Right lobe of liver (tissue), 6 donors: ENCODE results near the gene GUCY2D. TPM values are rescaled to one million over a fixed set of nuclear protein-coding genes. Genes with fewer than 3 reads are reported as not detected.

ENCODE experiments used
- ATAC-seq, 4 donors: fragments of 200-7000 bp; cut with Tn5 transposase; one replicate each; pipeline ENCODE4 v1.9.1; 2020; ENCODE audit warnings: mild to moderate bottlenecking in 4 of 4, moderate library complexity in 4 of 4
- DNase-seq, 3 donors: peaks; one replicate each; pipeline ENCODE4 v3.0.0-alpha.2; 2020
- H3K27ac ChIP-seq, 3 donors: fragments of 200-600 bp; one replicate each; pipeline ENCODE4 v1.8.0; 2022
- H3K27me3 ChIP-seq, 2 donors: fragments of 200-600 bp; one replicate each; pipeline ENCODE4 v1.8.0; 2022
- H3K36me3 ChIP-seq, 4 donors: fragments of 200-600 bp; sonication (generic) in 1 of 4; one replicate each; pipeline versions ENCODE4 v1.5.1 to v1.8.0; 2017 to 2022; ENCODE audit warnings: control low read depth in 1 of 4
- H3K4me1 ChIP-seq, 4 donors: fragments of 200-600 bp; sonication (generic) in 1 of 4; one replicate each; pipeline versions ENCODE4 v1.5.1 to v1.8.0; 2017 to 2022; ENCODE audit warnings: control low read depth in 1 of 4
- H3K4me3 ChIP-seq, 3 donors: fragments of 200-600 bp; one replicate each; pipeline ENCODE4 v1.8.0; 2022
- H3K9me3 ChIP-seq, 4 donors: fragments of 200-600 bp; sonication (generic) in 1 of 4; one replicate each; pipeline versions ENCODE4 v1.5.1 to v1.8.0; 2017 to 2022; ENCODE audit warnings: control low read depth in 1 of 4
- CTCF ChIP-seq, 4 donors: fragments of 200-600 bp in 3 of 4; fragments of 450-650 bp in 1 of 4; IDR thresholded peaks; one replicate each; pipeline versions ENCODE4 v1.5.1 to v1.8.0; 2016 to 2022; ENCODE audit warnings: antibody characterized with exemption in 4 of 4, mild to moderate bottlenecking in 2 of 4
- POLR2A ChIP-seq: fragments of 450-650 bp; IDR thresholded peaks from one replicate; pipeline ENCODE4 v1.6.1; 2017; ENCODE audit warnings: antibody characterized with exemption, mild to moderate bottlenecking
- WGBS: methylation state at CpG from one replicate; pipeline ENCODE4 v1.1.6; 2018; ENCODE audit warnings: low coverage, low lambda C conversion rate; ENCODE audit not compliant: insufficient coverage; ENCODE audit errors: missing lambda C conversion rate; 5-methylcytosine and 5-hydroxymethylcytosine counted together
- intact Hi-C, 2 donors: fragments of 100-400 bp; cut with DNase I; formaldehyde crosslinking; loops; one replicate each; pipeline versions ENCODE4 v1.11.2 to v1.14.1; 2022
- total RNA-seq, 6 experiments: library from RNA; depleted of rRNA in 2 of 6; stranded (reverse); fragments of >200 nt in 2 of 6; fragmentation: NEBNext Ultra II Directional in 3 of 6; extraction: Animal tissue kit (Norgen Biotek cat#: 25700) in 3 of 6; gene quantifications; one replicate each; pipeline versions ENCODE4 v1.1.0 to v1.2.4, GENCODE V29; 2016 to 2023
- donor health status: DM: no; HTN: yes; CAD: no.
- donor health status: DM: no; HTN: no; CAD: no.
- donor health status: DM: no; HTN: no; CAD: no.
- donor health status: DM: no; HTN: yes; CAD: no.
- donor health status: DM: no; HTN: yes; CAD: no.

The GUCY2D gene
- total RNA-seq, 6 experiments from 2014 or later, result 0.33 TPM; not detected in 5

GRCh38 chr17:8003594-8004181, 1.3 kb downstream of the GUCY2D start:
- intact Hi-C loops, result no loop called here
- Histone ChIP-seq H3K27me3 (no peaks in the 10 kb centered on the region), H3K4me3 (no peak overlapping the region), H3K36me3 (no peaks in the 10 kb centered on the region), H3K27ac (no peak overlapping the region), H3K9me3 (no peaks in the 10 kb centered on the region), H3K4me1 (peaks cover 0 to 20% (median 0%) of the 10 kb centered on the region in 4 donors)
- no peak for TF ChIP-seq CTCF (IDR thresholded peaks at IDR 0.05)
- TF ChIP-seq POLR2A, result no peak
- ATAC-seq (peak in 1 of 4 donors; percentile 10), DNase-seq (peak in 1 of 3 donors; percentile 39)
- 39% methylated on average over 7 of the region's 44 CpGs for WGBS

GRCh38 chr17:8004899-8005298, 2.5 kb downstream of the GUCY2D start:
- no peaks in the 10 kb centered on the region for H3K27me3 ChIP-seq
- H3K4me3 ChIP-seq, result no peak overlapping the region
- ATAC-seq (no peak), DNase-seq (no peak)
- no peaks in the 10 kb centered on the region for H3K9me3 ChIP-seq
- 90% methylated on average over 6 of the region's 6 CpGs for WGBS
- no peak for TF ChIP-seq POLR2A
- TF ChIP-seq CTCF (IDR thresholded peaks at IDR 0.05), result no peak
- H3K4me1 ChIP-seq, result peaks cover 0 to 20% (median 0%) of the 10 kb centered on the region in 4 donors
- intact Hi-C loops, result no loop called here
- H3K27ac ChIP-seq, result no peak overlapping the region
- no peaks in the 10 kb centered on the region for H3K36me3 ChIP-seq

- H3K4me3 ChIP-seq, result no peak overlapping the region
- intact Hi-C loops, result no loop called here
- no peaks in the 10 kb centered on the region for H3K36me3 ChIP-seq
- H3K9me3 ChIP-seq, result no peaks in the 10 kb centered on the region
- TF ChIP-seq POLR2A (no peak), CTCF (IDR thresholded peaks at IDR 0.05) (no peak)
- no peaks in the 10 kb centered on the region for H3K27me3 ChIP-seq
- peaks cover 0 to 20% (median 0%) of the 10 kb centered on the region in 4 donors for H3K4me1 ChIP-seq
- ATAC-seq (no peak), DNase-seq (no peak)
- no peak overlapping the region for H3K27ac ChIP-seq
- WGBS, result 60% methylated on average over 1 of the region's 1 CpG
Observed at GRCh38 chr17:8005357-8005756, 2.9 kb downstream of the GUCY2D start.

- H3K27ac ChIP-seq, result no peak overlapping the region
- intact Hi-C loops, result no loop called here
- TF ChIP-seq POLR2A, result no peak
- no peak for DNase-seq
- H3K9me3 ChIP-seq, result no peaks in the 10 kb centered on the region
- H3K4me3 ChIP-seq, result no peak overlapping the region
- no peaks in the 10 kb centered on the region for H3K36me3 ChIP-seq
- ATAC-seq, result no peak
- H3K4me1 ChIP-seq, result peaks cover 0 to 20% (median 0%) of the 10 kb centered on the region in 4 donors
- WGBS, result no CpG with 5 or more reads among the region's 30 CpGs
- H3K27me3 ChIP-seq, result no peaks in the 10 kb centered on the region
Observed at GRCh38 chr17:8005967-8006730, 3.7 kb downstream of the GUCY2D start.
